GM23338 (cell line): ENCODE results near the gene TGIF1.

Source experiments
- EZH2 ChIP-seq: fragments of 200-600 bp; sonication (generic); IDR thresholded peaks from one replicate; pipeline ENCODE4 v1.8.0; 2017; ENCODE audit warnings: antibody characterized with exemption, mild to moderate bottlenecking, low read depth; ENCODE audit not compliant: unreplicated experiment
- JUNB ChIP-seq: IDR thresholded peaks from one replicate; pipeline ENCODE4 v1.6.1; 2016; ENCODE audit warnings: antibody characterized with exemption; ENCODE audit not compliant: unreplicated experiment
- POLR2AphosphoS5 ChIP-seq: IDR thresholded peaks from 2 replicates; pipeline ENCODE4 v1.6.1; 2016; ENCODE audit warnings: antibody characterized with exemption, low read depth
- TF ChIP-seq, protein P1 (sequence below), 2 experiments: fragments of 200-600 bp in 1 of 2; sonication (generic) in 1 of 2; conservative IDR thresholded peaks; 2 replicates each; pipeline versions ENCODE4 v1.5.1 to v1.6.1; 2016 to 2017; ENCODE audit warnings: antibody characterized with exemption in 2 of 2, low read depth in 2 of 2, mild to moderate bottlenecking in 2 of 2, moderate library complexity in 1 of 2
- TF ChIP-seq, protein P2 (sequence below): IDR thresholded peaks from one replicate; pipeline ENCODE4 v1.6.1; 2018; ENCODE audit warnings: antibody characterized with exemption; ENCODE audit not compliant: unreplicated experiment

DNA sequence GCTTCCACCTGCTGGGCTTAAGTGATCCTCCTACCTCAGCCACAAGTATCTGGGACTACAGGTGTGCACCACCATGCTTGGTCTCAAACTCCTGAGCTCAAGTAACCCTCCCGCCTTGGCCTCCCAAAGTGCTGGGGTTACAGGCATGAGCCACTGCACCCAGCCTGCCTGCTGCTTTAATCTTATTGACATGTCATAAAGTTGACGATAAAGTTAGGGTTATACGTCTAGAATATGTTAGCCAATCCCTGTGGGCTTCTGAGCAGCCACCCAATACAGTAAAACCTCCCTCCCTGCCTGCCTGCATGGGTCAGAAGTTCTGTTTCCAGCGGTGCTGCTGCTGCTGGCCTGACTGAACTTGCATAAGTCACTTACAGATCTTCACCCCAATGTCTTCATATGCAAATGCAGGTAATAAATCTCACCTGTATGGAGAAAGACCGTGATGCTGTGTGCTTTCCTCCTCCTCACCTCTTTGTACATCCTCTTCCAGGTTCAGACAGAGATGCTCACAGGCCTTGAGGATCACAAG, 30.1 kb downstream of the TGIF1 start:
- TF ChIP-seq, protein P1, sequence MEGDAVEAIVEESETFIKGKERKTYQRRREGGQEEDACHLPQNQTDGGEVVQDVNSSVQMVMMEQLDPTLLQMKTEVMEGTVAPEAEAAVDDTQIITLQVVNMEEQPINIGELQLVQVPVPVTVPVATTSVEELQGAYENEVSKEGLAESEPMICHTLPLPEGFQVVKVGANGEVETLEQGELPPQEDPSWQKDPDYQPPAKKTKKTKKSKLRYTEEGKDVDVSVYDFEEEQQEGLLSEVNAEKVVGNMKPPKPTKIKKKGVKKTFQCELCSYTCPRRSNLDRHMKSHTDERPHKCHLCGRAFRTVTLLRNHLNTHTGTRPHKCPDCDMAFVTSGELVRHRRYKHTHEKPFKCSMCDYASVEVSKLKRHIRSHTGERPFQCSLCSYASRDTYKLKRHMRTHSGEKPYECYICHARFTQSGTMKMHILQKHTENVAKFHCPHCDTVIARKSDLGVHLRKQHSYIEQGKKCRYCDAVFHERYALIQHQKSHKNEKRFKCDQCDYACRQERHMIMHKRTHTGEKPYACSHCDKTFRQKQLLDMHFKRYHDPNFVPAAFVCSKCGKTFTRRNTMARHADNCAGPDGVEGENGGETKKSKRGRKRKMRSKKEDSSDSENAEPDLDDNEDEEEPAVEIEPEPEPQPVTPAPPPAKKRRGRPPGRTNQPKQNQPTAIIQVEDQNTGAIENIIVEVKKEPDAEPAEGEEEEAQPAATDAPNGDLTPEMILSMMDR (conservative IDR thresholded peaks at IDR 0.05; ENCODE audit: low read depth in 2 of 2), result no peak
- no peak for TF ChIP-seq POLR2AphosphoS5
- no peak for TF ChIP-seq EZH2
- TF ChIP-seq, protein P2, sequence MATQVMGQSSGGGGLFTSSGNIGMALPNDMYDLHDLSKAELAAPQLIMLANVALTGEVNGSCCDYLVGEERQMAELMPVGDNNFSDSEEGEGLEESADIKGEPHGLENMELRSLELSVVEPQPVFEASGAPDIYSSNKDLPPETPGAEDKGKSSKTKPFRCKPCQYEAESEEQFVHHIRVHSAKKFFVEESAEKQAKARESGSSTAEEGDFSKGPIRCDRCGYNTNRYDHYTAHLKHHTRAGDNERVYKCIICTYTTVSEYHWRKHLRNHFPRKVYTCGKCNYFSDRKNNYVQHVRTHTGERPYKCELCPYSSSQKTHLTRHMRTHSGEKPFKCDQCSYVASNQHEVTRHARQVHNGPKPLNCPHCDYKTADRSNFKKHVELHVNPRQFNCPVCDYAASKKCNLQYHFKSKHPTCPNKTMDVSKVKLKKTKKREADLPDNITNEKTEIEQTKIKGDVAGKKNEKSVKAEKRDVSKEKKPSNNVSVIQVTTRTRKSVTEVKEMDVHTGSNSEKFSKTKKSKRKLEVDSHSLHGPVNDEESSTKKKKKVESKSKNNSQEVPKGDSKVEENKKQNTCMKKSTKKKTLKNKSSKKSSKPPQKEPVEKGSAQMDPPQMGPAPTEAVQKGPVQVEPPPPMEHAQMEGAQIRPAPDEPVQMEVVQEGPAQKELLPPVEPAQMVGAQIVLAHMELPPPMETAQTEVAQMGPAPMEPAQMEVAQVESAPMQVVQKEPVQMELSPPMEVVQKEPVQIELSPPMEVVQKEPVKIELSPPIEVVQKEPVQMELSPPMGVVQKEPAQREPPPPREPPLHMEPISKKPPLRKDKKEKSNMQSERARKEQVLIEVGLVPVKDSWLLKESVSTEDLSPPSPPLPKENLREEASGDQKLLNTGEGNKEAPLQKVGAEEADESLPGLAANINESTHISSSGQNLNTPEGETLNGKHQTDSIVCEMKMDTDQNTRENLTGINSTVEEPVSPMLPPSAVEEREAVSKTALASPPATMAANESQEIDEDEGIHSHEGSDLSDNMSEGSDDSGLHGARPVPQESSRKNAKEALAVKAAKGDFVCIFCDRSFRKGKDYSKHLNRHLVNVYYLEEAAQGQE, result no peak
- TF ChIP-seq JUNB, result no peak
